Suprapubic skin (tissue), 4 donors: Measurements from ENCODE around the gene SIGLEC11. TPM values are rescaled to one million over a fixed set of nuclear protein-coding genes. Genes with fewer than 3 reads are reported as not detected.

Experiments used
- DNase-seq, 2 donors: peaks; one replicate each; pipeline ENCODE4 v3.0.0-alpha.2; 2019; ENCODE audit warnings: low spot score in 2 of 2
- H3K27ac ChIP-seq: fragments of 200-600 bp; sonication (generic); one replicate; pipeline ENCODE4 v1.5.1; 2019
- H3K27me3 ChIP-seq: fragments of 200-600 bp; sonication (generic); one replicate; pipeline ENCODE4 v1.5.1; 2019
- H3K36me3 ChIP-seq: fragments of 200-600 bp; sonication (generic); one replicate; pipeline ENCODE4 v1.5.1; 2019
- H3K4me1 ChIP-seq: fragments of 200-600 bp; sonication (generic); one replicate; pipeline ENCODE4 v1.5.1; 2019
- H3K4me3 ChIP-seq: fragments of 200-600 bp; sonication (generic); one replicate; pipeline ENCODE4 v1.5.1; 2019; ENCODE audit warnings: mild to moderate bottlenecking
- H3K9me3 ChIP-seq: fragments of 200-600 bp; sonication (generic); one replicate; pipeline ENCODE4 v1.5.1; 2019
- EP300 ChIP-seq: sonication (generic); formaldehyde crosslinking; IDR thresholded peaks from one replicate; pipeline ENCODE4 v1.6.1; 2017; ENCODE audit warnings: antibody characterized with exemption
- POLR2A ChIP-seq, 2 donors: fragments of 450-650 bp; IDR thresholded peaks; one replicate each; pipeline ENCODE4 v1.6.1; 2017; ENCODE audit warnings: antibody characterized with exemption in 2 of 2, mild to moderate bottlenecking in 2 of 2, moderate library complexity in 2 of 2
- POLR2AphosphoS5 ChIP-seq, 3 donors: sonication (generic); formaldehyde crosslinking; IDR thresholded peaks; one replicate each; pipeline ENCODE4 v1.6.1; 2017; ENCODE audit warnings: antibody characterized with exemption in 3 of 3
- WGBS: methylation state at CpG from one replicate; pipeline ENCODE4 v1.1.5; 2018; 5-methylcytosine and 5-hydroxymethylcytosine counted together
- total RNA-seq, 4 donors: library from RNA; depleted of rRNA; stranded (reverse); fragments of >200 nt; gene quantifications; one replicate each; pipeline ENCODE4 v1.1.0, GENCODE V29; 2016
- TF ChIP-seq, protein P1 (sequence below), 2 donors: fragments of 200-600 bp in 1 of 2; fragments of 450-650 bp in 1 of 2; sonication (generic) in 1 of 2; IDR thresholded peaks; one replicate each; pipeline ENCODE4 v1.5.1; 2016 to 2019; ENCODE audit warnings: antibody characterized with exemption in 2 of 2, mild to moderate bottlenecking in 1 of 2, moderate library complexity in 1 of 2

The SIGLEC11 gene
- total RNA-seq, 4 donors from 2014 or later, result 0.30 TPM; not detected in 3

DNA sequence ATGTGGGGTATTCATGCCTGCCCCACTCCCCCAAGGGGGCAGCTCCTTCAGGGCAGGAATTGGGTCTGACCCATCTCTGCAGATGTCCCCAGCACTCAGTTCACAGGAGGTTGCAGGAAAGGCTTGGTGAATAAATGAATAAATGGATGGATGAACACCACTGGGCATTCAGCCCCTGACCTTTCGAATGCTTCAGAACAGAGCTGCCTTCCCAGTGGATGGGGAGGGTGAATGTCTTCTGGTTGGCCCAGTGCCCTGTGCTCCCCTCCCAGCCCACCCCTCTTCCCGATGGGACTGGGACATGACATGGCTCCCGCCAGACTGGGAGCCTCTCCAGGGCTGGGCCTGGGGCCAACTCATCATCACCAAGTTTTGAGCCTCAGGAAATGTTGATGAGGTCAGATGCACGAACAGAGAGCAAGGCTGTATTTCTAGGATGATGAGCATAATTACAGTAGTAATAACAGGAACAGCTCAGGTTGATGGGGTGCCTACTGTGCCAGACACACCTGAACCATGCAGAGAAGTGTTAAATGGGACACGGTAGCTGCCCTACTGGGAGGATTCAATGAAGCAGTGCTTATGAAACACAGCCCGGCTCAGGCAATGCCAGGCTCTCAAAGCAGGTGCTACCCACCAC, 38.5 kb upstream of the SIGLEC11 start:
- peaks cover 15% of the 10 kb centered on the region for H3K4me1 ChIP-seq
- H3K9me3 ChIP-seq, result no peaks in the 10 kb centered on the region
- WGBS, result 69% methylated on average over 6 of the region's 6 CpGs
- H3K36me3 ChIP-seq, result peaks cover 91% of the 10 kb centered on the region
- TF ChIP-seq EP300, result no peak
- no peak for TF ChIP-seq POLR2AphosphoS5 (IDR thresholded peaks at IDR 0.05)
- TF ChIP-seq POLR2A (IDR thresholded peaks at IDR 0.05), result no peak
- TF ChIP-seq, protein P1, sequence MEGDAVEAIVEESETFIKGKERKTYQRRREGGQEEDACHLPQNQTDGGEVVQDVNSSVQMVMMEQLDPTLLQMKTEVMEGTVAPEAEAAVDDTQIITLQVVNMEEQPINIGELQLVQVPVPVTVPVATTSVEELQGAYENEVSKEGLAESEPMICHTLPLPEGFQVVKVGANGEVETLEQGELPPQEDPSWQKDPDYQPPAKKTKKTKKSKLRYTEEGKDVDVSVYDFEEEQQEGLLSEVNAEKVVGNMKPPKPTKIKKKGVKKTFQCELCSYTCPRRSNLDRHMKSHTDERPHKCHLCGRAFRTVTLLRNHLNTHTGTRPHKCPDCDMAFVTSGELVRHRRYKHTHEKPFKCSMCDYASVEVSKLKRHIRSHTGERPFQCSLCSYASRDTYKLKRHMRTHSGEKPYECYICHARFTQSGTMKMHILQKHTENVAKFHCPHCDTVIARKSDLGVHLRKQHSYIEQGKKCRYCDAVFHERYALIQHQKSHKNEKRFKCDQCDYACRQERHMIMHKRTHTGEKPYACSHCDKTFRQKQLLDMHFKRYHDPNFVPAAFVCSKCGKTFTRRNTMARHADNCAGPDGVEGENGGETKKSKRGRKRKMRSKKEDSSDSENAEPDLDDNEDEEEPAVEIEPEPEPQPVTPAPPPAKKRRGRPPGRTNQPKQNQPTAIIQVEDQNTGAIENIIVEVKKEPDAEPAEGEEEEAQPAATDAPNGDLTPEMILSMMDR (IDR thresholded peaks at IDR 0.05), result no peak
- no peak for DNase-seq
- H3K27ac ChIP-seq, result no peak overlapping the region
- H3K27me3 ChIP-seq, result no peaks in the 10 kb centered on the region
- no peak overlapping the region for H3K4me3 ChIP-seq

DNA sequence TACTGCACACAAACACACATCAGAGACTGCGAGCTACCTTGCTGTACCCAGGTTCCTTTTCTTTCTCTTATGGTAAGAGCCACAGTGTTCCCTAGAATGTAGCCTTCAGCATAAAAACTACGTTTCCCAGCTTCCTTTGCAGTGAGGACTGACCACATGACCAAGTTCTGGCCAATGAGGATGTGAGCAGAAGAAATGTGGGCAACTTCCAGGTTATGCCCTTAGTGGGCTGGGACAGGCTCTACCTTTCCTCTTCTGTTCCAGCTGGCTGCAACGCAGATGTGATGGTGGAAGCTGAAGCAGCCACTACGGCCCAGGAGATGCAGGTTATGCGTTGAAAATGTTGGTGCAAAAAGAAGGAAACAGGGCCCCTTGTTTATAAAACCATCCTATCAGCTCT, 36.7 kb upstream of the SIGLEC11 start:
- WGBS, result 73% methylated on average over 5 of the region's 5 CpGs
- H3K4me3 ChIP-seq, result no peak overlapping the region

DNA sequence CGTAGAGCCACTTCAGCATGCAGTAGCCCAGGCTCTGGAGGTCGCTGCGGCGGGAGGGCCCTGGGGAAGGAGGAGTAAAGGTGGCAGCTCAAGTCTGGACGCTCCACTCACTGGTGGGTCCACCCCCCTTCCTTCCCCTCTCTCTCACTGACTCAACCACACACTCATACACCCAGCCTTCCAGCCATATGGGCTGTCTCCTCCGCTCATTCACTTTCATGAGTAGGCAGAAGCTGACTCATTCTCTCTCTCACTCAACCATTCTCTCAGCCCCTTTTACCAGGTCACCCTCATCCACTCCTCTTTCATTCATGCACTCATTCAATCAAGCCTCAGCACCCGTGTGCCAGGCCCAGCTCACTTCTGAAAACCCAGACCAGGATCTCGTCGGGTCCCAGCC, 27.5 kb upstream of the SIGLEC11 start:
- Histone ChIP-seq H3K27me3 (no peaks in the 10 kb centered on the region), H3K36me3 (peaks cover 81% of the 10 kb centered on the region), H3K4me3 (no peak overlapping the region), H3K27ac (no peak overlapping the region), H3K9me3 (no peaks in the 10 kb centered on the region), H3K4me1 (no peaks in the 10 kb centered on the region)
- no peak for DNase-seq
- TF ChIP-seq EP300 (no peak), POLR2AphosphoS5 (IDR thresholded peaks at IDR 0.05) (no peak)
- 93% methylated on average over 9 of the region's 9 CpGs for WGBS

More for the DNA sequence above, 36.7 kb upstream of the SIGLEC11 start:
- TF ChIP-seq EP300 (no peak), POLR2AphosphoS5 (IDR thresholded peaks at IDR 0.05) (no peak), POLR2A (IDR thresholded peaks at IDR 0.05) (no peak)
- TF ChIP-seq, protein P1 (IDR thresholded peaks at IDR 0.05), result no peak
- no peak overlapping the region for H3K27ac ChIP-seq
- H3K4me1 ChIP-seq, result no peaks in the 10 kb centered on the region
- H3K9me3 ChIP-seq, result no peaks in the 10 kb centered on the region
- no peaks in the 10 kb centered on the region for H3K27me3 ChIP-seq
- H3K36me3 ChIP-seq, result peaks cover 98% of the 10 kb centered on the region
- no peak for DNase-seq

DNA sequence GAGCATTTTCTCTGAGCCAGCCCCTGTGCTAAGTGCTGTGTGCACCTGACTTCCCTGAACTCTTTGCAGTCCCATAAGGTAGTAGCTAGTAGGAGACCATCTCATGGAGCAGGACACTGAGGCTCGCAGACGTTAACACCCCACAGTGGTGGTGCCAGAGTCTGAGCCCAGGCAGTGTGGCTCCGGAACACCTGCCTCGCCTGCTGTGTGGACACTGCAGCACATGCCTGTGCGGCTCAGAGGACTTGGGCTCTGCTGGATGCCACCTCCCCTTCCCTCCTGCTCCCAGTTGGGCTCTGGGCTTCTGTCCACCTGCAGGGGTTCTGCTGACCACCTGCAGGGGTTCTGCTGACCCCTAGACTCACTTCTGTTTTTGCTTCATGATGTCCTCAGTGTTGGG, 27.0 kb upstream of the SIGLEC11 start:
- no peaks in the 10 kb centered on the region for H3K9me3 ChIP-seq
- TF ChIP-seq, protein P1 (IDR thresholded peaks at IDR 0.05), result no peak
- TF ChIP-seq POLR2A (IDR thresholded peaks at IDR 0.05) (no peak), EP300 (no peak), POLR2AphosphoS5 (IDR thresholded peaks at IDR 0.05) (no peak)
- no peak overlapping the region for H3K27ac ChIP-seq
- no peaks in the 10 kb centered on the region for H3K27me3 ChIP-seq
- no CpG with 5 or more reads among the region's 5 CpGs for WGBS
- H3K4me1 ChIP-seq, result no peaks in the 10 kb centered on the region
- no peak for DNase-seq
- peaks cover 77% of the 10 kb centered on the region for H3K36me3 ChIP-seq
- H3K4me3 ChIP-seq, result no peak overlapping the region

DNA sequence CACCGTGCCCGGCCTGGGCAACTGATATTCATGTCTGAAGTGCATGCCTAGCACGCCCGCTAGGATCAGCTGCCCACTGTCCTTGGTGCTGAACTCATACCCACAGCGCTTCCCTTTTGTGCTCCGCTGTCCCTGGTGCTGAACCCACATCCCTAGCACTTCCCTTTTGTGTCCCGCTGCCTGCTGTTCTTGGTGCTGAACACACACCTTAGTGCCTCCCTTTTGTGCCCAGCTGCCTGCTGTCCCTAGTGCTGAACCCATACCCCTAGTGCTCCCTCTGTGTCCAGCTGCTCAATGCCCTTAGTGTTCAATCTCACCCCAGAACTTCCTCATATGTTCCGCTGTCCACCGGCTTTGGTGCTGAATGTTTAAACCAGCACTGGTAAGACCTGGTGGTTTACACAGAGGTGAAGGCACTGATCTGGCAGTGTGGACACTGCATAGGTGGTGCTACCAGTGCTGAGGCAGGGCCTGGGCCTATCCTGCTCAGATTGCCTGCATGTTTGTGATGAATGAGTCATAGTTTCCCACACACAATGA, 26.3 kb upstream of the SIGLEC11 start:
- no peaks in the 10 kb centered on the region for H3K4me1 ChIP-seq
- H3K36me3 ChIP-seq, result peaks cover 70% of the 10 kb centered on the region
- peak; percentile 83 to 85 for DNase-seq
- no peak for TF ChIP-seq EP300
- TF ChIP-seq POLR2AphosphoS5 (IDR thresholded peaks at IDR 0.05), result peak in 2 of 3 donors; percentile 66 to 97
- TF ChIP-seq, protein P1 (IDR thresholded peaks at IDR 0.05), result no peak
- TF ChIP-seq POLR2A (IDR thresholded peaks at IDR 0.05), result no peak
- H3K9me3 ChIP-seq, result no peaks in the 10 kb centered on the region
- WGBS, result 18% methylated on average over 9 of the region's 9 CpGs
- H3K27me3 ChIP-seq, result no peaks in the 10 kb centered on the region
- H3K27ac ChIP-seq, result no peak overlapping the region
- no peak overlapping the region for H3K4me3 ChIP-seq
